Smooth muscle cell (in vitro differentiated cells): ENCODE measurements around the gene CCDC106. TPM values are rescaled to one million over a fixed set of nuclear protein-coding genes. Genes with fewer than 3 reads are reported as not detected.

ENCODE experiments used
- DNase-seq: peaks from one replicate; lab custom pipeline; 2025; ENCODE audit not compliant: unreplicated experiment; lab: John Stamatoyannopoulos, UW
- H2AFZ ChIP-seq: fragments of 200-600 bp; sonication (generic); 2 replicates; pipeline ENCODE4 v1.6.0; 2016; ENCODE audit warnings: antibody characterized with exemption, low read depth, mild to moderate bottlenecking
- H3F3A ChIP-seq: fragments of 200-600 bp; sonication (generic); 2 replicates; pipeline ENCODE4 v1.6.0; 2017; ENCODE audit warnings: antibody characterized with exemption, low read depth
- H3K27ac ChIP-seq: fragments of 200-600 bp; sonication (generic); 2 replicates; pipeline ENCODE4 v1.5.1; 2016; ENCODE audit warnings: low read depth, mild to moderate bottlenecking
- H3K27me3 ChIP-seq: fragments of 200-600 bp; sonication (generic); 2 replicates; pipeline ENCODE4 v1.6.1; 2016; ENCODE audit warnings: low read depth, mild to moderate bottlenecking
- H3K36me3 ChIP-seq: fragments of 200-600 bp; sonication (generic); 2 replicates; pipeline ENCODE4 v1.5.1; 2016; ENCODE audit warnings: low read depth
- H3K4me1 ChIP-seq: fragments of 200-600 bp; sonication (generic); 2 replicates; pipeline ENCODE4 v1.5.1; 2016; ENCODE audit warnings: low read depth
- H3K4me2 ChIP-seq: fragments of 200-600 bp; sonication (generic); 2 replicates; pipeline ENCODE4 v1.6.0; 2016; ENCODE audit warnings: mild to moderate bottlenecking
- H3K4me3 ChIP-seq: fragments of 200-600 bp; sonication (generic); 2 replicates; pipeline ENCODE4 v1.5.1; 2016; ENCODE audit warnings: mild to moderate bottlenecking
- H3K79me2 ChIP-seq: fragments of 200-600 bp; sonication (generic); 2 replicates; pipeline ENCODE4 v1.6.0; 2016; ENCODE audit warnings: low read depth, mild to moderate bottlenecking
- H3K9ac ChIP-seq: fragments of 200-600 bp; sonication (generic); 2 replicates; pipeline ENCODE4 v1.6.0; 2016; ENCODE audit warnings: low read depth
- H3K9me3 ChIP-seq: fragments of 200-600 bp; sonication (generic); replicated peaks from 2 replicates; pipeline ENCODE4 v1.5.1; 2016; ENCODE audit warnings: low read depth
- H4K20me1 ChIP-seq: fragments of 200-600 bp; sonication (generic); 2 replicates; pipeline ENCODE4 v1.6.0; 2016; ENCODE audit warnings: low read depth
- CTCF ChIP-seq: fragments of 200-600 bp; sonication (generic); IDR thresholded peaks from 2 replicates; pipeline ENCODE4 v1.5.1; 2017; ENCODE audit warnings: borderline replicate concordance, mild to moderate bottlenecking, antibody characterized with exemption; ENCODE audit not compliant: insufficient read depth, poor library complexity, severe bottlenecking
- WGBS: methylation state at CpG from one replicate; pipeline ENCODE4 v1.1.7; 2016; ENCODE audit warnings: low lambda C conversion rate; 5-methylcytosine and 5-hydroxymethylcytosine counted together
- polyA plus RNA-seq: library from polyadenylated mRNA; unstranded; fragments of >200 nt; fragmentation: Nextera tagmentation; extraction: Ambion mirVana; gene quantifications from 2 replicates; pipeline ENCODE4 v1.2.1, GENCODE V29; 2016
- total RNA-seq: library from RNA; depleted of rRNA; stranded (reverse); fragments of >200 nt; gene quantifications from 2 replicates; pipeline ENCODE4 v1.2.3, GENCODE V29; 2014

CCDC106 gene
- total and polyA plus RNA-seq, 2 experiments from 2014 or later: 6.9 to 18.3 TPM

GRCh38 chr19:55624109-55625003 is 23.7 kb upstream of the CCDC106 start, which contains the start of gene ZNF784:
Gene ZNF784 (minus strand): TSS chr19:55624566. CDS start chr19:55624561, 5 bp downstream.
- peak within 1 kb of the TSS; percentile 92 for H3K27ac ChIP-seq
- WGBS: 6% methylated on average over 37 of the region's 56 CpGs
- TF ChIP-seq CTCF: no peak
- H3K4me2 ChIP-seq: peak within 1 kb of the TSS; percentile 97
- DNase-seq: peak; percentile 95
- no peaks in the 10 kb centered on the region for H3K27me3 ChIP-seq
- H3K36me3 ChIP-seq: no peaks in the 10 kb centered on the region
- no peaks in the 10 kb centered on the region for H3K9me3 ChIP-seq
- H2AFZ ChIP-seq: peak within 1 kb of the TSS; percentile 96
- peak within 1 kb of the TSS; percentile 91 for H3K9ac ChIP-seq
- no peaks in the 10 kb centered on the region for H3K79me2 ChIP-seq
- peaks cover 8% of the 10 kb centered on the region for H4K20me1 ChIP-seq
- H3K4me3 ChIP-seq: peak within 1 kb of the TSS; percentile 63
- H3K4me1 ChIP-seq: no peaks in the 10 kb centered on the region
- H3F3A ChIP-seq: peaks cover 12% of the 10 kb centered on the region

DNA sequence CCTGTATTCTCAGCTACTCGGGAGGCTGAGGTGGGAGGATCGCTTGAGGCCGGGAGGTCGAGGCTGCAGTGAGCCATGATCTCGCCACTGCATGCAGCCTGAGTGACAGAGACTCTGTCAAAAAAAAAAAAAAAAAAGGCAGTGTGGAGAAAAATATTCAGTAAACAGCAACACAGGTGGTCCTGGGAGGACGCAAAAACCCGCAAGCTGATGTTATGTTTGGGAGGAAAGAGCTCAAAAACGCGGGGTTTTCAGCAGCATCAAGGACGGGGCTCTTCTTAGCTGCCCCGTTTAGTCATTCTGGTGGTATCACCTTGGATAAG is 23.0 kb upstream of the CCDC106 start:
- H4K20me1 ChIP-seq: peaks cover 8% of the 10 kb centered on the region

DNA sequence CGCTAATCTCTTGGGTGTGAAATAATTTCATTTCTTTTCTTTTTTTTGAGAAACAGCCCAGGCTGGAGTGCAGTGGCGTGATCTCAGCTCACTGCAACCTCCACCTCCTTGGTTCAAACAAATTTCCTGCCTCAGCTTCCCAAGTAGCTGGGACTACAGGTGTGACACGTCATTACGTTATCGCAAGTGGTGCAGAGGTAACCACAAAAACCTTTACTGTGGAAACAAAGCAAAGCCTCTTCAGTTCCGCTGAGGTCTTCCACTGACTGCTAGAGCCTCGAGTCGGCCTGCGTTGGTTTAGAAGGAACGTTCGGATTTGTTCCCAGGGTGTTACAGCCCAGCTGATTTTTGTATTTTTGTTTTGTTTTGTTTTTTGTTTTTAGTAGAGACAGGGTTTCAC is 21.7 kb upstream of the CCDC106 start:
- H3K36me3 ChIP-seq: no peaks in the 10 kb centered on the region
- no peak overlapping the region for H3K27ac ChIP-seq
- H3K4me2 ChIP-seq: no peak overlapping the region
- no peaks in the 10 kb centered on the region for H3K27me3 ChIP-seq
- no peak overlapping the region for H3K9ac ChIP-seq
- WGBS: 94% methylated on average over 11 of the region's 11 CpGs
- DNase-seq: no peak
- H2AFZ ChIP-seq: no peak overlapping the region
- peaks cover 8% of the 10 kb centered on the region for H4K20me1 ChIP-seq
- no peaks in the 10 kb centered on the region for H3K4me1 ChIP-seq
- peaks cover 8% of the 10 kb centered on the region for H3F3A ChIP-seq
- no peaks in the 10 kb centered on the region for H3K79me2 ChIP-seq
- H3K9me3 ChIP-seq: no peaks in the 10 kb centered on the region
- H3K4me3 ChIP-seq: no peak overlapping the region
- no peak for TF ChIP-seq CTCF

More for the DNA sequence above, 23.0 kb upstream of the CCDC106 start:
- H3K27me3 ChIP-seq: no peaks in the 10 kb centered on the region
- DNase-seq: no peak
- peak overlapping the region; percentile 91 for H3K9ac ChIP-seq
- H3K4me1 ChIP-seq: no peaks in the 10 kb centered on the region
- peaks cover 12% of the 10 kb centered on the region for H3F3A ChIP-seq
- 70% methylated on average over 10 of the region's 11 CpGs for WGBS
- H2AFZ ChIP-seq: peak overlapping the region; percentile 96
- no peaks in the 10 kb centered on the region for H3K79me2 ChIP-seq
- TF ChIP-seq CTCF: no peak
- peak overlapping the region; percentile 97 for H3K4me2 ChIP-seq
- H3K36me3 ChIP-seq: no peaks in the 10 kb centered on the region
- no peaks in the 10 kb centered on the region for H3K9me3 ChIP-seq
- H3K4me3 ChIP-seq: peak overlapping the region; percentile 63
- peak overlapping the region; percentile 92 for H3K27ac ChIP-seq

DNA sequence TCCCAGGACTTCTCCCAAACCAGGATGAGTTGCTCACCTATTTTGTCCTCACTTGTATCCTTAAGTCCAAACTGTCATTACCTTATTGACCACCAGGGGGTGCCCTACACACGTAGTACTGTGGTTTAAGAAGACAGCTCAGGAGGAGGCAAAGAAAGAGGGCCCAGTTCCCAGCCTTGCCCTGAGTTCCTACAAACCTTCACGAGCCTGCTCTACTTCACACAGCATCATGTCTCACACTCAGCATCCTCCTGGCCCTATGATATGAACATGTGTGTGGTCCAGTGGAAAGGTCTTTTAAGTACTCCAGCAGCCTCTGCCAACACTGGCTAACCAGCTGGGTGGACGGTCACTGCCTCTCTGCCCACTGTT is 15.6 kb upstream of the CCDC106 start:
- 38% methylated on average over 3 of the region's 3 CpGs for WGBS

More for the DNA sequence above, 15.6 kb upstream of the CCDC106 start:
- Histone ChIP-seq H3K4me2 (no peak overlapping the region), H3K9me3 (no peaks in the 10 kb centered on the region), H3F3A (peaks cover 10% of the 10 kb centered on the region), H4K20me1 (no peaks in the 10 kb centered on the region), H3K4me1 (peaks cover 8% of the 10 kb centered on the region), H3K4me3 (no peak overlapping the region), H3K36me3 (no peaks in the 10 kb centered on the region), H3K79me2 (peaks cover 24% of the 10 kb centered on the region), H3K27ac (no peak overlapping the region), H3K27me3 (no peaks in the 10 kb centered on the region), H2AFZ (peak overlapping the region; percentile 90), H3K9ac (no peak overlapping the region)
- peak; percentile 56 for DNase-seq
- TF ChIP-seq CTCF: peak; percentile 79
